Psoas muscle (tissue), 8 donors: ENCODE data around the gene VPS35L. TPM values are rescaled to one million over a fixed set of nuclear protein-coding genes. Genes with fewer than 3 reads are reported as not detected.

ENCODE experiments used
- ATAC-seq, 4 donors: fragments of 200-7000 bp; cut with Tn5 transposase; one replicate each; pipeline ENCODE4 v1.9.1; 2020; ENCODE audit warnings: moderate library complexity in 3 of 4, mild to moderate bottlenecking in 2 of 4
- DNase-seq, 2 donors: peaks; one replicate each; pipeline ENCODE4 v3.0.0-alpha.2; 2020
- H3K27ac ChIP-seq: fragments of 200-600 bp; one replicate; pipeline ENCODE4 v1.8.0; 2022
- H3K27me3 ChIP-seq, 3 donors: fragments of 200-600 bp in 1 of 3; one replicate each; pipeline versions ENCODE4 v1.6.1 to v1.8.0; 2013 to 2022; ENCODE audit warnings: low read length in 2 of 3, mild to moderate bottlenecking in 2 of 3, moderate library complexity in 1 of 3; ENCODE audit not compliant: insufficient read depth in 3 of 3
- H3K36me3 ChIP-seq, 2 donors: fragments of 200-600 bp in 1 of 2; one replicate each; pipeline versions ENCODE4 v1.6.1 to v1.8.0; 2013 to 2022; ENCODE audit warnings: low read depth in 1 of 2, mild to moderate bottlenecking in 1 of 2, moderate library complexity in 1 of 2; ENCODE audit not compliant: insufficient read depth in 1 of 2
- H3K4me1 ChIP-seq: fragments of 200-600 bp; one replicate; pipeline ENCODE4 v1.8.0; 2022
- H3K4me3 ChIP-seq: fragments of 200-600 bp; one replicate; pipeline ENCODE4 v1.8.0; 2022; ENCODE audit warnings: mild to moderate bottlenecking
- H3K9me3 ChIP-seq: fragments of 200-600 bp; one replicate; pipeline ENCODE4 v1.8.0; 2022
- CTCF ChIP-seq: fragments of 200-600 bp; IDR thresholded peaks from one replicate; pipeline ENCODE4 v1.8.0; 2022; ENCODE audit warnings: antibody characterized with exemption
- whole genome bisulfite sequencing, 3 donors: extraction: QIAGEN DNeasy Blood & Tissue Kit; methylation state at CpG; one replicate each; pipeline versions ENCODE4 v1.1.6 to v1.1.7; 2013; 5-methylcytosine and 5-hydroxymethylcytosine counted together
- intact Hi-C, 2 donors: fragments of 100-400 bp; cut with DNase I; formaldehyde crosslinking; loops; one replicate each; pipeline versions ENCODE4 v1.11.0 to v1.14.2; 2022
- polyA plus RNA-seq, 3 donors: library from polyadenylated mRNA; stranded (reverse); fragments of 200-250 nt; gene quantifications; one replicate each; pipeline ENCODE4 v1.2.3, GENCODE V29; 2013
- total RNA-seq, 4 donors: library from RNA; stranded (reverse); fragmentation: NEBNext Ultra II Directional in 2 of 4; extraction: Animal tissue kit (Norgen Biotek cat#: 25700) in 2 of 4; gene quantifications; one replicate each; pipeline versions ENCODE4 v1.2.1 to v1.2.4, GENCODE V29; 2021 to 2023
- donor health status: healthy with polysubstance abuse.
- donor health status: DM: no; HTN: no; CAD: no; lungs with moderate emphysema.
- donor health status: Bipolar disorder and iron deficiency.
- donor health status: healthy.
- donor health status: DM: yes; HTN: yes; CAD: no.
- donor health status: DM: no; HTN: no; CAD: no.
- donor health status: DM: no; HTN: no; CAD: no.
- donor health status: DM: yes; HTN: yes; CAD: no.

The VPS35L gene
- total and polyA plus RNA-seq, 7 donors, result 12.6 to 34.6 (median 27.8) TPM

DNA sequence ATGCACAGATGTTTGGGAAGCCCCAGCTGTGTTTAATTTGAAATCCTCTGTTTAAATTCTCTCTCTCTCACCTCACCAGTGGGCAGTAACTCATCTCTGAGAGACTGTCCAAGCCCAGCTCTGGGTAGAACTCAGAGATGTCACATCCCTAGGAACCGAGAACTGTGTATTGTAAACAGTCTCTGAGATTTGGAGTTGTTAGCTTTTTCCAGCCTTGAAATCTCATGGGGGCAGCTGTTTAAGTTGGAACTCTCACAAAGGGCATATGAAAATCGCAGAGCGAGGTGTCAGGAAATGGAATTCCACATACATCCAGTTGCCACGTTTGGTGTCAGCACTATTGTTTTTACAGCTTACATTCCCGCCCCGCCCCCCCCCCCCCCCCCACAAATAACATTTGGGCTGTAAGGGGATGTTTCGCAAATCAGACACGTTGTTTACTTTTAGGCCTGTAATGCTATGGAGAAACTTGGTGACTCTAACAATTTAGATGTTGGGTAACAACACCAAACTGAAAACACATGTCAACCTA, 34.3 kb downstream of the VPS35L start:
- peaks cover 0 to 77% of the 10 kb centered on the region in 2 donors for H3K36me3 ChIP-seq
- no peak for TF ChIP-seq CTCF
- 50 to 67% (median 54%) methylated on average over 8 of the region's 8 CpGs for WGBS, 3 donors
- no peak overlapping the region for H3K4me3 ChIP-seq
- no peaks in the 10 kb centered on the region for H3K9me3 ChIP-seq
- no peak for ATAC-seq
- intact Hi-C loops, result no loop called here
- H3K27ac ChIP-seq, result no peak overlapping the region
- DNase-seq, result no peak
- no peaks in the 10 kb centered on the region for H3K27me3 ChIP-seq
- H3K4me1 ChIP-seq, result no peaks in the 10 kb centered on the region

GRCh38 chr16:19595043-19595767, 39.7 kb downstream of the VPS35L start:
- peak in 1 of 4 donors; percentile 70 for ATAC-seq
- intact Hi-C loops, result loop anchor here in 1 of 2 donors (5.0 kb wide), 1 partner anchor 33 kb away; no protein-coding TSS in a partner anchor

GRCh38 chr16:19598805-19599510, 43.5 kb downstream of the VPS35L start:
- WGBS, 3 donors, result 68 to 84% (median 74%) methylated on average over 6 of the region's 6 CpGs
- no peaks in the 10 kb centered on the region for H3K27me3 ChIP-seq
- intact Hi-C loops, result loop anchor here in 1 of 2 donors (5.0 kb wide), 1 partner anchor 37 kb away; no protein-coding TSS in a partner anchor

More at GRCh38 chr16:19595043-19595767, 39.7 kb downstream of the VPS35L start:
- no peak overlapping the region for H3K27ac ChIP-seq
- no peak overlapping the region for H3K4me3 ChIP-seq
- DNase-seq, result peak in 1 of 2 donors; percentile 20
- 80 to 88% (median 82%) methylated on average over 19 of the region's 19 CpGs for WGBS, 3 donors
- H3K9me3 ChIP-seq, result no peaks in the 10 kb centered on the region
- H3K36me3 ChIP-seq, result peaks cover 0 to 69% of the 10 kb centered on the region in 2 donors
- H3K4me1 ChIP-seq, result no peaks in the 10 kb centered on the region
- H3K27me3 ChIP-seq, result no peaks in the 10 kb centered on the region
- no peak for TF ChIP-seq CTCF

More at GRCh38 chr16:19598805-19599510, 43.5 kb downstream of the VPS35L start:
- no peaks in the 10 kb centered on the region for H3K4me1 ChIP-seq
- no peak for TF ChIP-seq CTCF
- no peak overlapping the region for H3K27ac ChIP-seq
- peaks cover 0 to 61% of the 10 kb centered on the region in 2 donors for H3K36me3 ChIP-seq
- ATAC-seq, result no peak
- DNase-seq, result no peak
- H3K9me3 ChIP-seq, result no peaks in the 10 kb centered on the region
- no peak overlapping the region for H3K4me3 ChIP-seq
